SHP77 treated with DMSO at 0.1 percent for 48 hours (cell line): ENCODE results near the gene BGN.

Source experiments
- DNase-seq: peaks from one replicate; lab custom pipeline; 2025; lab: John Stamatoyannopoulos, UW

The BGN gene

DNA sequence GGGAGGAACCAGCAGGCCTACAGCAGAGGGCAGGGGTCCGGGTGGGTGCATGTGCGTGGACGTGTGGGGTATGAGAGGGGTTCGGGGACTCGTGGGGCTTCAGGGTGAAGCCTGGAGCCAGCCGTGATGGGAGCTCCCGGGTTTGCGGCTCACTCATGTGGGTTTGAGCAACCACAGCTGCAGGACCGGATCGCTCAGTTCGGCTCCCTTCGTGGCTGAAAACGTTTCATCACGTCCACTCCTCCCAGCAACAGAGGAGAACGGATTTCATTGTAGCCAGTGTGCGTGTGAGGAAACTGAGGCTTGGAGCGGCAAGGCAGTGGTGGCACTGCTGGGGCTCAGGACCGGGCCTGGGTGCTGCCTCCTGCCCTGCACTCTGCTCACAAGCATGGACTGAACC is 10.6 kb downstream of the BGN start:
- no peak for DNase-seq

DNA sequence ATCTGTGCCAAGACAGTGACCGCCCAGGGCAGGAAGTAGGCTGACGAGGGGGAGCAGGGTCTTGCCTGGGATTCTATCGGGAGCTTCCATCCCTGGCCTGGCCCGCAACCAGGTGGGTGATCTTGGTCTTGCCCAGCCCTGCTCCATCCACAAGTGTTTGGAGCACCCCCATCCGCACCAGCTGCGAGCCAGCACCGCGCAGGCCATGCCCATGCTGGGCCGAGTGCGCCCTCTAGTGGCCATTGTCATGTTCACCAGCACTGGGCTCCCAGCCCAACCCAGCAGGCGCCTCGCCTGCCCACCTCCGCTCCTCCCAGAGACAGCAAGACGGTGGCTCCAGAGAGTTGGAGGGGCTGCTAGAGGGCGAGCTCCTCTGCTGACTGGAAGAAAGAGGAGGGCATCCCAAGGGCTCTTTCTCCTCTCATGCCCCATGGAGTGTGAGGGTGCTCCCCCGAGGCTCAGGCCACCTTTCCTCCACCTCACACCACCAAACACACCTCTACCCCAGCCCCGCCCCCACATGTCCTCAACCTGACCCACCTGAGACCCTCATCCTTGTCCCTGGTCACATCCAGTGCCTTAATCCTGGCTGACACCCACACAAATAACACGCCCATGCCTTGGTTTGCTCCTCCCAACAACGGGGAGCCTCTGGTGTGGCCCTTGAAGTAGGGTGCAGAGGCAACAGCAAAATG is 12.9 kb downstream of the BGN start:
- no peak for DNase-seq

DNA sequence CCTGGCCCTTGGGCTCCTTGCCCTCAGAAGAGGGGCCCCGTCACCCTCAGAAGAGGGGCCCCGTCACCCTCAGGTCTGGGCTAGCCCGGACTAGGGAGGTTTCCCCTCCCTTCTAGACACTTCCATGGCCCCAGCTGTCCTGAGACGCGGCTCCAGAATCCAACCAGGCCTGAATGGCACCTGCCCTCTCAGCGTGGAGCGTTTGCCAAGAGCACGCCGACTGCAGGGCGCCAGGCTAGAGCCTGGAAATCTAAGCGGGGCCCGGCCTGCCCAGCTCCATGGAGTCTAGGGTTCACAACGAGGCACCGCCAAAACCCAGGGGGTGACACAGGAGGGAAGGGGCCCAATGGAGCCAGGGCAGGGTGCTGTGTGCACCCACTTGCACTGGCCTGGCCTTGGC is 14.8 kb downstream of the BGN start:
- no peak for DNase-seq

DNA sequence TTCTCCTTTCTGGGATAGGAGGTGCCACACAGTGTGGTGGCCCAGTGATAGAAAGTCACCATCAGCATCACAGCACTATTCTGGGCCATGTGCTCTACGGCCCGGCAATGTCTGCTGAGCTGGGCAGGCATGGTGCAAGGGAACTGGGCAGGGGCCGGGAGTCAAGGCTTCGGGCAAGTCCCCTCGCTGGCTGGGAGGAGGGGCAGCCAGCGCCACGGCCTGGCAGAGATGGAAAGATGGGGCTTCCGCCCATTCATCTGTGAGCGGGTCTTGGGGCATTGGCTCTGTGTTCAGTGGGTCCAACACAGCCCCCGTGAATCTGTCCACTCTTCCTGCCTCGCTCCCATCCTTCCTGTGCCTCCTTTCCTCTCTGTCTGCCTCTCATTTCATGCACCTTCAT is 15.6 kb downstream of the BGN start:
- DNase-seq, result no peak

DNA sequence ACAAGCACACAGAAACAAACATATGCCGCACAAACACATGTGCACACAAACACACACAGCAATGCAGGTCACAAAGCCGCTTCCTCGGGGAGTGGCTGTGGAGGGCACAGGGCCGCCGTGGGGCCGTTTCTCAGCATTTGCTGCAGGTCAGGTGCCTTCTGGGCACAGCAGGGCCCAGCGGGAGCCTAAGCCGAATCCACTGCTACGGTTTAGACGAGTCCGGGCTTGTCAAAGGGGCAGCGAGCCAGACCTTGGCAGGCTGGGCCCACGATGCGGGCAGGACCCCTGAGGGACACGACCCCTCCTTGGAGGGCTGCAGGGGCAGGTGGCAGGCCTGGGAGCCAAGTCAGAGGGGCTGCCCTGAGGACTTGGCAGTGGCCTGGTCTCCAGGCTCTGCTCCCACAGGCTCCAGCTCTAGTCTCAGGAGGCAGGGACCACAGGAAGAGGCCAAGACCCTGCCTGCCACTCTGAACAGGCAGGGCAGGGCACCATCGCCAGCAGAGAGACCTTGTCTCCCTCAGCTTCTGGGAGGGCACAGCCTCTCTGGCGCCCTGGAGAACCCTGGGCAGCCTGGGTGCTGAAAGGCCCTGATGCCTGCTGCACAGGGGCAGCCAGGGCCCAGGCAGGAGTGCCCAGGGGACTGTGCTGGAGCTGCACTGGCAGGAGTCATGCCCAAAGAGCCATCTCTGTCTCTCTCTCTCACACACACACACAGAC is 17.2 kb downstream of the BGN start:
- DNase-seq, result no peak

DNA sequence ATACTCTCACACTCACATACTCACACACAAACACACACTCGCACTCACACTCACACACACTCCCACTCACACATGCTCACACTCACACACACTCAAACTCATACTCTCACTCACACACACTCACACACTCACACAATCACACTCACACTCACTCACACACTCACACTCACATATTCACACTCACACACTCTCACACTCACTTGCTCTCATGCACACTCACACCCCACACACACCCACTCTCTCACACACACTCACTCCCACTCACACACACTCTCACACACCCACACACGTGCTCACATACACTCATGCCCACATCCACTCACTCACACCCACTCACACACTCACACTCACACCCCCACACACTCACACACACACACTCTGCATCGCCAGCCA is 17.7 kb downstream of the BGN start:
- no peak for DNase-seq

DNA sequence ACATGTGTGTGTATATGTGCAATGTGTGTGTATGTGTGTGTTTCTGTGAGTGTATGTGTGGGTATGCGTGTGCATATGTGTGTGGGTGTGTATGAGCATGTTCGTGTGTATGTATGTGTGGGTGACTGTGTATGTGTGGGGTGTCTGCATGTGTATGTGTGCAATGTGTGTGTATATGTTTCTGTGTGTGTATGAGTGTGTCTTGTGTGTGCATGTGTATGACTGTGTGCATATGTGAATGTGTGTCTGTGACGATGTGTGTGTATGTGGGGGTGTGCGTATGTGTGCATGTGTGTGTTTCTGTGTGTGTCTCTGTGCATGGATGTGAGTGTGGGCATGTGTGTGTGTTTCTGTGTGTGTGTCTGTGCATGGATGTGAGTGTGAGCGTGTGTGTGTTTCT is 18.5 kb downstream of the BGN start:
- DNase-seq, result no peak

DNA sequence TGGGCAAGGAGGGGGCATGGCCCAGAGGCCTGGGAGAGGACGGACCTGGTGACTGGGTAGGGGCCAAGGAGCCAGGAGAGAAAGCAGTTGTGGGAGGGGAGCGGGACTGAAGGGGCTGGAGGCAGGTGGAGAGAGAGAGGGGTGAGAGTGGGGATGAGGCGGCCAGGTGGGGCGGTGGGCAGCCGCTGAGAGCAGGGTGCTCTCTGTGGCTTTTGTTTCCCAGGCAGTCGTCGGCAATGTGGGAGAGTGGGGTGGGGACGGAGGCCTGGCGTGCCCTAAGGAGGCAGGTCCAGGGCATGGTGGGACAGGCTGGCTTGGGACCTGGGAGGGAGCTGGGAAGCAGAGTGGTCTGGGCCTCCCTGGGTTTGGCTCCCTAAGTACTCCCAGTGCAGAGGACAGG is 19.5 kb downstream of the BGN start:
- DNase-seq, result no peak

DNA sequence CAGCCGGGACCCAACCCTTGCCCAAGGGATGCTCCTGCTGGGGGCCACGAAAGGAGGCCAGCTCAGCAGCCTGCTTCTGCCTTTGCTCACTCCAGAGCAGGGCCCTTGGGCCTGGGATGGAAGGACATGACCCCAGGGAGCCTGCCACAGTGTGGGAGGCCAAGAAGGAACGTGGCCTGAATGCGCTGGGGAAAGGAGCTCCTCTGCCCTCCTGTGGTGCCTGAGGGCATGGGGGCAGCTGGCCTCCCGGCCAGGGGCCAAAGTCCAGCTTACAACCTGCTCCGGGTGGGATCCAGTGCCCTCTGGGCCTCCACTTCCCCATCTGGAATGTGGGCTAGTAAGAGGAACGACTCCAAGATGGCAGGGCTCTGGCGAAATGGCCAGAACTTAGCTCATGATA is 20.7 kb downstream of the BGN start:
- no peak for DNase-seq

DNA sequence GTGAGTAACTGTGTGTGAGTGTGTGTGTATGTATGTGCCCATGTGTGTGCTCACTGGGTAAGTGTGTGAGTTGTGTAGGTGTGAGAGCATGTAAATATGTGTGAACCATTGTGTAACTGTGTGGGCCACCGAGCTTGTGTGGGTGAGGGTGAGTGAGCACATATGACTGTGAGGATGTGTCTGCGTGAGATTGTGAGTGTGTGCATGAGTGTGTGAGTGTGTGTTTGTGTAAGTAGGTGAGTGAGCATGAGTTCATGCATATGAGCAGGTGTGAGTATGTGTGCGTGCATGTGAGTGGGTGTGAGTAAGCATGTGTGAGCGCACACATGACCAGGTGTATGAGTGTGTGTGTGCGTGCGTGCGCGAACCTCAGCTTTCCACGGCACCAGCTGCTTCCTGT is 21.3 kb downstream of the BGN start:
- no peak for DNase-seq

DNA sequence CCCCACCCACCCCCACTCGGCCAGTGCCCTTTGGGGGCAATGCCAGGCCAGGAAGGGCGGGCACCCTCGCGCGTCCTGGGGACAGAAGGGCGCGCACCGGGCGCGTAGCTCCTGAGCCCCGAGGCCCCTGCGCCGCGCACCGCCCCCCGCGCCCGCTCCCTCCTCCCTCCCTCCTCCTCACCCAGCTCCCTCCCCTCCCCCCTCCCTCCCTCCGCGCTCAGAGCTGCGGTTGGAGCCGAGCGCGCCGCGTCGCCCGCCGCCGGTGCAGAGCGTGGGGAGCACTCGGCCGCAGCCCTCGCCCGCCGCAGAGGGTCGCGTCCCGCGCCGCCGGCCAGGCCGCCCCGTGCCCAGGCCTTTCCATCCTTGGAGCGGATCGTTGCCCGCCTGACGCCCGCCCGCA is 22.6 kb downstream of the BGN start, which contains the start of gene ATP2B3:
Gene ATP2B3 (plus strand): TSS at position 220 of the 400 bp plus-strand sequence. CDS start 18,606 bp downstream, outside the sequence.
- no peak for DNase-seq

DNA sequence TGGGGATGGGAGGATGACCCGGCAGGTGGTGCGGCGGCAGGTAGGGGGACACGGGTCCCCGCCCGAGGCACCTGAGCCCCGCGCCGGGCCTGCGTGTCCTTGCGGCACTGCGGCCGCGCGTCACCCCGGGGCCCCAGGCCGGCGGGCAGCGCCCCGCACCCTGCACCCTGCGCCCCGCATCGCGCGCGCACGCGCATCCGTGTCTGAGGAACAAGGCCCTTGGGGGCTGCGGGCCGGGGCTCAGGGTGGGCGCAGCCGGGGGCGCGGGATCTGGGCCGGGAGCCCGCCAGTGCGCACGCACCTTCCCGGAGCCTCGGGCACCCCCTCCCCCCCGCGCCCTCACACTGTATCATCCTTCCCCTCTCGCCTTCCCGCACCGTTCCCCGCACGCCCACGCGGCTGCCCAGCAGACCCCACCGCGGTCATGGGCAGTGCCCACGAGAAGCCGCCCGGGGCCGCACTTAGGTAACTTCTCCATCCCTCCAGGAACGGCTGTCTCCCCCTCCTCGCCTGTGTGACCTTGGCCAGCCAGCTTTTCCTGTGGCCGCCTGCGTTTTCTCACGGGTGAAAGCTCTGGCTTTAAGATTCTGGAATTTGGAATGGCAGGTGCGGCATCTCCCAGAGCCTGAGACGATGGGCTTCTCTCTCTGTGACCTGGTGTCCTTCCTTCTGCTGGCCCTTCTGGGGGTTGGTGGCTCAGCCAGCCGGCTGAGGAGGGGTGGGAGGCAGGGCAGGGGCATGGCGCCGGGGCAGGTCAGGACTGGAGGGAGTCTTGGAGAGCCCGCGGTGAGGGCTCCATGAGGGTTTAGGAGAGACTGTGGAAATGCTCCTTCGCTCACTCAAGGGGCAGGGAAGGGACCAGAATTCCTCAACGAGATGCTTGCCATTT is 23.4 kb downstream of the BGN start:
- DNase-seq, result no peak

DNA sequence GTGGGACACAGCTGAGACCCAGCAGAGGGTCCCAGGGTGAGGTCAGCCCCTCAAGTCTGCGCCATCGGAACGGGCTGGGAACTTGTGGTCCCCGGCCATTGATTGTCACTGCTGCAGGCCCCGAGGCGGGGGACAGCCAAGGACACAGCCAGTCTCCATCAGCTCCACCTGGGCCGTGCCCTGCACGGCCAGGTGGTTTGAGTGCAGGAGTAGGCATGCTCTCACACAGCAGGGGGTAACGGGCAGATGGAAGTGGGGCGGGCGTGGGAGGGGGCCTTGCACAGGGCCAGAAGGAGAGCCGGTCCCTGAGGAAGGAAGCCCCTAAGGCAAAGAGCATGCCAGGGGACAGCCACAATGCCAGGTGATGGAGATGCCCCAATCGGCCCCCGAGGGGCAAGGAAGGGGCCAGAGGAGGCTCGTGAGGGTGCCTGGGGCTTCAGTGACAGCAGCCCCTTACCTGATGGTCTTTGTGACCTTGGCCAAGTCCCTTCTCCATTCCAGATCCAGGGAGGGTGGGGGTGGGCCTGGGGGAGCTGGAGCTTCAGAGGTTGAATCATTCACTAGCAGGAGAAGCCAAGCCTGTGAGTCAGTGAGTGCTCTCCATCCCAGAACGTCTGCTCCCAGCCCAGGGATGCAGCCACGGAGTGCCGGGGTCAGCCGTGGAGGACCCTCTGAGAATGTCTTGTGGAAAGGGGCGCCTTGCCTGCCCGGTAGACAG is 24.9 kb downstream of the BGN start:
- no peak for DNase-seq

DNA sequence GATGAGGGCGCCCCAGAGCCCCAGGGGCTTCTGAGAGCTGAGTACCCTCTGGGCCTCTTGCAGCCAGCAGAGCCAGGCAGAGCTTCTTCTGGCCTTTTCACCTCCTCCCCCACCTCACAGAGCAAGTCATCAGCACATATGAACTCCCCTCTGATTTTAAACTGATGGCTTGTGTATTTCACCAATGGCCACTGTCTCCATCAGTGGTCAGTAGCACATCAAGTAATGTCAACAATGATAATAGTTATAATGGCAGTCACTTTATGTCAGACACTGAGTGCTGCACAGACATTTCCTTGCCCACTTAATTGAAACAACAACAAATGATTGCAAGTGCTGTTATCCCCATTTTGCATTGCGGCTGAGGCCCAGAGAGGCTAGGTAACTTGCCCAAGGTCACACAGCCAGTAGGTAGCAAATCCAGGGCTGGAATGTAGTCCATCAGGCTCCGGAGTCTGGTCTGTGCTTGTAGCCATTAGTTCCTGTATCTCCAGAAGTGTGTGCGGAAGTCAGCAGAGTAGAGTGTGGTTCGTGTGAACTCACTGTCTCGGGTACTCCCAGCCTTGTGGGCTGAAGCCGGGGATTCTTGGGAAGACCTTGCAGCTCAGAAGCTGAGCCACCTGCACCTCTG is 25.6 kb downstream of the BGN start:
- no peak for DNase-seq

DNA sequence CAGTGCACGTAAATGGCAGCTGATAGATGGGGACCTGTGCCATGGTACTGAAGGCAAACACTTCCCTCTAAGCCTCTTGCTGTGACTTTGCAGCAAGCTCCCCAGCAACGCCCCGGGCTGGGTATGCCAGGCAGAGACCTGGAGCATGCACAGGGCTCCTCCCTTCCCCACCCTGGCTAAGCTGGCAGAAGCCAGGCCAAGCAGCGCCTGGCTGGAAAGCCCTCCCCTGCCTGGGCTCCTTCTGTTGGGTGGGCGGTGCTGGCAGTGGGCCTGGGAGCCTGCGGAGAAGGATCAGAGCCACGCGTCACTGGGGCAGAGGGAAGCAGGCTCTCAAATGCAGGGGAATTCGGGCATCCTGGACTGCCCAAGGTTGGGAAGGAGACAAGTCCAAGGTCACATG is 26.3 kb downstream of the BGN start:
- no peak for DNase-seq

DNA sequence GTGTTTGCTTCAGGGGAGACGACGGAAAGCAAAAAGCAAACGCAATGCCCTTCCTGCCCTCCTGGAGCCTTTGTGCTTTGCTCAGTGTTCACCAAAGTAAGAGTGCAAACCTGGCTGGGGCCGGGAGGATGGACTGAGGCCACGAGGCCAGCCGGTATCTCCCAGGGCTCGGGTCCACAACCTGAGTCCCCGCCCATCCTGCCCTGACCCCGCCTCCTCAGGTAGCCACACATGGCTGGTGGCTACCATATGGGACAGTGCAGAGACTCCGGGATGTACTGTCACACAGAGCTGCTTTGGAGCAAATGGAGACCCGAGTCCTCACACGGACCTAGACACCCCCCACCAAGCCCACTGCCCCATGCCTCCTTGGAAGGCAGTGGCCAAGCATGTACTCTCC is 27.5 kb downstream of the BGN start:
- no peak for DNase-seq

DNA sequence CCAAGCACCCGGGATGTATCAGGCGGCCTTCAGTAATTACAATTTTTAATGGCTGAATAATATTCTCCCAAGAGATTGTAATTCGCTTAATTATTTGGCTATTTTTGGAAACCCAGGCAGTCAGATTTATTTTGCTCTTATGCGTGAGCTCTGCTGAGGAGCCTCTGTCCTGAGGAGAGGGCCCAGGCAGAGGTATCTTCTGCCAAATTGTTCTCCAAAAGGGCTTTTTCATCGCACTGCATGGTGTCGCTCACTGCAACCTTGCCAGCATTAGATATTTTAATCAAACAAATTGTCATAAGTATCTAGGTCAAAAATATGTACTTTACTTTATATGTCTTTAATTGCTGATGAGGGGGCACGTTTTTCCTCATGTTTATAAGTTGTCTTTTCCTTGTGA is 28.5 kb downstream of the BGN start:
- no peak for DNase-seq

DNA sequence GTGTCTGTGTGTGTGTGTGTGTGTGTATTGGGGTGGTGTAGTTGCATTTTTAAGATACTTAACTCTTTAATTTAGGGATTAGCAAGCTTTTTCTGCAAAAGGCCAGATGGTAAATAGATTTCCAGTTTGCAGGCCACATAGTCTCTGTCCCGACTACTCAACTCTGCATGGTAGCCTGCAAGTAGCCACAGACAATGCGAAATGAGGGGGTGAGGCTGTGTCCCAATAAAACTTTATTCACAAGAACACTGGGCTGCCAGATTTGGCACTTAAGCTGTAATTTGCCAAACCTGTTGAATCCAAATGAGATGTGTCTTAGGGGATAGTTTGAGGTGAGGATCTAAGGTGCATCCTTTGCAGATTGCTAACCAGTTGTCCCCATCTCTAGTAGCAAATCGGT is 29.5 kb downstream of the BGN start:
- no peak for DNase-seq

DNA sequence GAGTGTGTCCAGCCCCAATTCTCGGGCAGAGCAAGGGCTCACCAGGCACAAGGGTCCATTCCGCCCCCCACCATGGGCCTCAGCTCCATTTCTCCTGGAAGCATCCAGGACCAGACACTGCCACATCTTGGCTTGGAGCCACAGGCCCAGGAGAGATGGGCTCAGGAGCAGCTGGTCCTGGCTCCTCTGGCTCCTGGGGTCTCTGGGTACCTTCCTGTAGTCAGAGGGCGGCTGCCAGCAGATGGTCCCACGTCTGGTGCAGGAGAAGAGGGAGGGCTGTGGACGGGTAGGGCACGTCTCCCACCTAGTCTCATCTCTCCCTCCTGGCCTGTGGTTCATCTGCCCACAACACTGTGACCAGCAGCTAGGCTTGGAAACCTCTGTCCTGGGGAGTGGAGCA is 30.7 kb downstream of the BGN start:
- no peak for DNase-seq

DNA sequence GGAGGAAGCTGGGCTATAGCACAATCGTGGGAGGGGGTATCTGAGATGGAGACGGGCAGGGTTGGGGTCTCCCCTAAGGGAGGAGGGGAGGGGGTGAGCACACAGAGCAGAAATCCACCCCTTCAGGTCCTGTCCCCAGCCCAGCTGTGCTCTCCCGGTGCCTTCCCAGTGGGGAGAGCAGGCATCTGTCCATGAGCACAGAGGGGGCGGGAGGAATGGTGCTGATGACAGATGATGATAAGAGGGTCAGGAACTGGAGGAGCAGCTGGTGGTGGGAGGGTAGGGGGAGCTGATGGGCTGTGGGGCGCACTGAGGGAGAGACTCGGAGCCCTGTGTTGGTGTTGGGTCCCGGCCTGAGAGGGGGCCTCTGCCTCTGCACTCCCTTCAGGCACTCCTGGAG is 31.3 kb downstream of the BGN start:
- DNase-seq, result no peak

DNA sequence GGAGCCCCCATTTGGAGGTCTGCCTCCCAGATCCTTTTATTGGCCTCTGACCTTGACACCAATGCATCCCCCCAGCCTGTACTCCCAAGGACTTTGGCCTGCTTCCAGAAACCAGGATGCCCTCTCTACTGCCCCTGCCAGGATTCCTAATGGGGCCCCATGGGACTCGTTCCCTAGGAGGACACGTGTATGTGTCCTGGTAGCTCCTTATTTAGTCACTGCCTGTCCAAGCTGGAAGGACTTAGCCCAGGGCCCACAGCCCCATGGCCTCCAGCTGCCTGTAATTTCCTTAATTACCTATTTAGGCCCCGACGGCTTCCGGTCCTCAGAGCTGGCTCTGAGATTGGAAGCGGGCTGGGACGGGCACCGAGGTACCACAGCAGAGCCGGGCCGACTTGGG is 32.0 kb downstream of the BGN start:
- DNase-seq, result no peak

DNA sequence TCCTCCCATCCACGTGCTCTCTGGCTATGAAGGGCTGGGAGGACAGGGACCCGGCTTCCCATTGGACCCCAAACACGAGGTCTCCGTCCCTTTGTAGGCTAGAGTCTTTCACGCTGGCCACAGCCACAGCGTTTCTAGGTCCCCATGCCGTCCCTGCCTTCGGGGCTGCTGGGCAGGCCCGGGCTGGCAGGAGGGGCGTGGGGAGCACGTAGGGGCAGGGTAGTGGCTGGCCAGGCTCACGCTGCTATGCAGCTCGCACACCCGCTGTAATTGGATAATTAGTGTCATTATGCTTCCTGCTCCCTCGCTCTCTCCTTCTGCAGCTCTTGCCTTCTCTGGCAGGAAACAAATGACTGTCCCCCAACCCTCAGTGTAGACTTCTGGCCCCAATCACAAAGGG is 32.4 kb downstream of the BGN start:
- no peak for DNase-seq
